ENCODE measurements around the gene MAP4K4.

MAP4K4 gene

GRCh38 chr2:101850450-101850849, 152.9 kb downstream of the MAP4K4 start:
- TF ChIP-seq CTCF (IDR thresholded peaks at IDR 0.05; ENCODE audit: low read depth, low read length), result no peak

GRCh38 chr2:101850991-101851390, 153.5 kb downstream of the MAP4K4 start:
- DNase-seq (ENCODE audit: extremely low read depth, low read depth), result no peak
- TF ChIP-seq CTCF (IDR thresholded peaks at IDR 0.05; ENCODE audit: low read depth, low read length), result no peak

More at GRCh38 chr2:101850450-101850849, 152.9 kb downstream of the MAP4K4 start:
- no peak for DNase-seq (ENCODE audit: extremely low read depth, low read depth)

GRCh38 chr2:101852824-101853223, 155.3 kb downstream of the MAP4K4 start:
- TF ChIP-seq CTCF (IDR thresholded peaks at IDR 0.05; ENCODE audit: low read depth, low read length), result no peak

GRCh38 chr2:101854877-101855276, 157.4 kb downstream of the MAP4K4 start:
- TF ChIP-seq CTCF (IDR thresholded peaks at IDR 0.05; ENCODE audit: low read depth, low read length), result no peak
- DNase-seq (ENCODE audit: extremely low read depth, low read depth), result no peak

More at GRCh38 chr2:101852824-101853223, 155.3 kb downstream of the MAP4K4 start:
- DNase-seq (ENCODE audit: extremely low read depth, low read depth), result no peak

GRCh38 chr2:101855776-101856175, 158.3 kb downstream of the MAP4K4 start:
- TF ChIP-seq CTCF (IDR thresholded peaks at IDR 0.05; ENCODE audit: low read depth, low read length), result no peak
- no peak for DNase-seq (ENCODE audit: extremely low read depth, low read depth)

GRCh38 chr2:101858246-101858645, 160.7 kb downstream of the MAP4K4 start:
- DNase-seq (ENCODE audit: extremely low read depth, low read depth), result no peak
- no peak for TF ChIP-seq CTCF (IDR thresholded peaks at IDR 0.05; ENCODE audit: low read depth, low read length)

- TF ChIP-seq CTCF (IDR thresholded peaks at IDR 0.05; ENCODE audit: low read depth, low read length), result no peak
- no peak for DNase-seq (ENCODE audit: extremely low read depth, low read depth)
These were observed 161.4 kb downstream of the MAP4K4 start for GRCh38 chr2:101858910-101859309.

Data from AG09319 (cell line).